Tibial nerve (tissue), 4 donors: Measurements from ENCODE around the gene CLTC.

Experiments used
- EP300 ChIP-seq, 2 donors: sonication (generic); formaldehyde crosslinking; IDR thresholded peaks; one replicate each; pipeline ENCODE4 v1.6.1; 2017; ENCODE audit warnings: antibody characterized with exemption in 2 of 2, mild to moderate bottlenecking in 1 of 2
- TF ChIP-seq, protein P1 (sequence below), 5 experiments: fragments of 200-600 bp in 3 of 5; fragments of 450-650 bp in 2 of 5; sonication (generic) in 3 of 5; IDR thresholded peaks; one replicate each; pipeline ENCODE4 v1.5.1; 2016 to 2019; ENCODE audit warnings: antibody characterized with exemption in 5 of 5, mild to moderate bottlenecking in 3 of 5, moderate library complexity in 2 of 5

DNA sequence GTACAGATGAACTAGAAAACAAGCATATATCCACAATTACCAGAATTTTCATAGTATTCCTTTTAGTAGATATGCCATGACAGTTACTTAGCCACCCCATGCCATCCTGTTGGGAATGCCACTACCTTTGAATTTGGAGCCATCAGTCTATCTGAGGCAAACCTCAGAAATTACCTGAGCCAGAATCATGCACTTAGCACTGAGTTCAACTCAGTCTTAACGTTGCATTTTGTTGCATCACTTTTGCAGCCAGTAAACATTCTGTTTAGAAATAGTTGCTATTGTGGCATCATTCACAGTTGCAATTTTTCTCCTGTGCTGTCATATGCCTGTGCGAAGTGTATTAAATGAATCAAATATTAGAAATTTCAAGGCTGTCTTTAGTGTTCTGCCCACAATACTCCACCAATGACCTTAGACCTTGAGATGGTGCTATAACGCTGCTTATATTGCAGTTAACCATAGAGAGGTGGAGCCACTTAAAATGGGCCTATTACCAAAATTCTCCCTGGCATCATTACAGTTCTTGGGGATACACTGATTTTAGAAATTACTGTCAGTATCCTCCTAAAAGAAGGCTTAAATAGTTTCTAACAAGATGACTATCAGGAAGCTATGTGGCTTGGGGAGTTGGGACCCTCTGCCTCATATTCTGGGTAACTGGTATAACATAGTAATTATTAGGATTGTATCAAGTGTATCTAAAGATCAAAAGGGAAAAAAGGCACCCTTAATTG is 76.4 kb downstream of the CLTC start:
- TF ChIP-seq, protein P1, sequence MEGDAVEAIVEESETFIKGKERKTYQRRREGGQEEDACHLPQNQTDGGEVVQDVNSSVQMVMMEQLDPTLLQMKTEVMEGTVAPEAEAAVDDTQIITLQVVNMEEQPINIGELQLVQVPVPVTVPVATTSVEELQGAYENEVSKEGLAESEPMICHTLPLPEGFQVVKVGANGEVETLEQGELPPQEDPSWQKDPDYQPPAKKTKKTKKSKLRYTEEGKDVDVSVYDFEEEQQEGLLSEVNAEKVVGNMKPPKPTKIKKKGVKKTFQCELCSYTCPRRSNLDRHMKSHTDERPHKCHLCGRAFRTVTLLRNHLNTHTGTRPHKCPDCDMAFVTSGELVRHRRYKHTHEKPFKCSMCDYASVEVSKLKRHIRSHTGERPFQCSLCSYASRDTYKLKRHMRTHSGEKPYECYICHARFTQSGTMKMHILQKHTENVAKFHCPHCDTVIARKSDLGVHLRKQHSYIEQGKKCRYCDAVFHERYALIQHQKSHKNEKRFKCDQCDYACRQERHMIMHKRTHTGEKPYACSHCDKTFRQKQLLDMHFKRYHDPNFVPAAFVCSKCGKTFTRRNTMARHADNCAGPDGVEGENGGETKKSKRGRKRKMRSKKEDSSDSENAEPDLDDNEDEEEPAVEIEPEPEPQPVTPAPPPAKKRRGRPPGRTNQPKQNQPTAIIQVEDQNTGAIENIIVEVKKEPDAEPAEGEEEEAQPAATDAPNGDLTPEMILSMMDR (IDR thresholded peaks at IDR 0.05) = no peak
- no peak for TF ChIP-seq EP300 (IDR thresholded peaks at IDR 0.05)
